Prostate gland (tissue), 2 donors: ENCODE measurements around the gene BTNL9. TPM values are rescaled to one million over a fixed set of nuclear protein-coding genes. Genes with fewer than 3 reads are reported as not detected.
"Not testable (repeated sequence)": the region's sequence is repeated elsewhere in the genome, so short reads cannot be mapped to it uniquely, and the experiment has no call there.

Experiments
- DNase-seq: peaks from one replicate; pipeline ENCODE4 v3.0.0-alpha.2; 2019; ENCODE audit warnings: low spot score
- H3K27ac ChIP-seq, 2 donors: fragments of 200-600 bp; sonication (generic); 2 replicates each; pipeline ENCODE4 v1.5.1; 2017 to 2019
- H3K27me3 ChIP-seq: fragments of 200-600 bp; sonication (generic); replicated peaks from 2 replicates; pipeline ENCODE4 v1.5.1; 2019; ENCODE audit not compliant: insufficient read depth
- H3K36me3 ChIP-seq, 2 donors: fragments of 200-600 bp; sonication (generic); 1 replicate in 1 of 2; 2 replicates in 1 of 2; pipeline versions ENCODE4 v1.5.1 to v1.8.1; 2017 to 2019
- H3K4me1 ChIP-seq: fragments of 200-600 bp; sonication (generic); replicated peaks from 2 replicates; pipeline ENCODE4 v1.5.1; 2019
- H3K4me3 ChIP-seq, 2 donors: fragments of 200-600 bp; sonication (generic); 2 replicates each; pipeline ENCODE4 v1.5.1; 2017 to 2019
- H3K9me3 ChIP-seq: fragments of 200-600 bp; sonication (generic); 2 replicates; pipeline ENCODE4 v1.5.1; 2017
- POLR2A ChIP-seq: fragments of 450-650 bp; IDR thresholded peaks from one replicate; pipeline ENCODE4 v1.6.1; 2016; ENCODE audit warnings: antibody characterized with exemption, mild to moderate bottlenecking
- POLR2AphosphoS5 ChIP-seq: sonication (generic); formaldehyde crosslinking; IDR thresholded peaks from one replicate; pipeline ENCODE4 v1.6.1; 2017; ENCODE audit warnings: antibody characterized with exemption
- WGBS: methylation state at CpG from one replicate; pipeline ENCODE4 v1.1.5; 2018; 5-methylcytosine and 5-hydroxymethylcytosine counted together
- intact Hi-C: fragments of 100-400 bp; cut with DNase I; formaldehyde crosslinking; loops from one replicate; pipeline ENCODE4 v1.14.2; 2022
- total RNA-seq, 2 donors: library from RNA; depleted of rRNA; stranded (reverse); fragments of >200 nt; gene quantifications; one replicate each; pipeline ENCODE4 v1.1.0, GENCODE V29; 2016
- TF ChIP-seq, protein P1 (sequence below), 4 experiments: fragments of 200-600 bp in 2 of 4; fragments of 450-650 bp in 2 of 4; sonication (generic) in 2 of 4; IDR thresholded peaks; 1 replicate in 3 of 4; 2 replicates in 1 of 4; pipeline ENCODE4 v1.5.1; 2016 to 2019; ENCODE audit warnings: antibody characterized with exemption in 4 of 4, mild to moderate bottlenecking in 2 of 4, moderate library complexity in 2 of 4

BTNL9 gene
- total RNA-seq, 2 donors from 2014 or later = 11.7 to 13.0 TPM

DNA sequence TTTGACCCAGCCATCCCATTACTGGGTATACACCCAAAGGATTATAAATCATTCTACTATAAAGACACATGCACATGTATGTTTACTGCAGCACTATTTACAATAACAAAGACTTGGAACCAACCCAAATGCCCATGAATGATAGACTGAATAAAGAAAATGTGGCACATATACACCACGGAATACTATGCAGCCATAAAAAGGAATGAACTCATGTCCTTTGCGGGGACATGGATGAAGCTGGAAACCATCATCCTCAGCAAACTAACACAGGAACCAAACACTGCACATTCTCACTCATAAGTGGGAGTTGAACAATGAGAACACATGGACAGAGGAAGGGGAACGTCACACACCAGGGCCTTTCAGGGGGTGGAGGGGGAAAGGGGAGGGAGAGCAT is 22.6 kb upstream of the BTNL9 start:
- H3K36me3 ChIP-seq, H3K4me1 ChIP-seq, DNase-seq, H3K4me3 ChIP-seq, H3K27ac ChIP-seq, intact Hi-C loops, H3K27me3 ChIP-seq, H3K9me3 ChIP-seq: not testable (repeated sequence)
- WGBS = 86% methylated on average over 3 of the region's 3 CpGs

GRCh38 chr5:181020688-181021087 is 19.4 kb upstream of the BTNL9 start:
- H3K27ac ChIP-seq = no peak overlapping the region
- no peaks in the 10 kb centered on the region for H3K27me3 ChIP-seq
- no peak overlapping the region for H3K4me3 ChIP-seq
- WGBS = 90% methylated on average over 3 of the region's 3 CpGs
- TF ChIP-seq, protein P1, sequence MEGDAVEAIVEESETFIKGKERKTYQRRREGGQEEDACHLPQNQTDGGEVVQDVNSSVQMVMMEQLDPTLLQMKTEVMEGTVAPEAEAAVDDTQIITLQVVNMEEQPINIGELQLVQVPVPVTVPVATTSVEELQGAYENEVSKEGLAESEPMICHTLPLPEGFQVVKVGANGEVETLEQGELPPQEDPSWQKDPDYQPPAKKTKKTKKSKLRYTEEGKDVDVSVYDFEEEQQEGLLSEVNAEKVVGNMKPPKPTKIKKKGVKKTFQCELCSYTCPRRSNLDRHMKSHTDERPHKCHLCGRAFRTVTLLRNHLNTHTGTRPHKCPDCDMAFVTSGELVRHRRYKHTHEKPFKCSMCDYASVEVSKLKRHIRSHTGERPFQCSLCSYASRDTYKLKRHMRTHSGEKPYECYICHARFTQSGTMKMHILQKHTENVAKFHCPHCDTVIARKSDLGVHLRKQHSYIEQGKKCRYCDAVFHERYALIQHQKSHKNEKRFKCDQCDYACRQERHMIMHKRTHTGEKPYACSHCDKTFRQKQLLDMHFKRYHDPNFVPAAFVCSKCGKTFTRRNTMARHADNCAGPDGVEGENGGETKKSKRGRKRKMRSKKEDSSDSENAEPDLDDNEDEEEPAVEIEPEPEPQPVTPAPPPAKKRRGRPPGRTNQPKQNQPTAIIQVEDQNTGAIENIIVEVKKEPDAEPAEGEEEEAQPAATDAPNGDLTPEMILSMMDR (IDR thresholded peaks at IDR 0.05) = no peak
- TF ChIP-seq POLR2A (no peak), POLR2AphosphoS5 (no peak)
- no peak for DNase-seq
- H3K4me1 ChIP-seq = no peaks in the 10 kb centered on the region
- intact Hi-C loops = no loop called here
- H3K36me3 ChIP-seq = no peaks in the 10 kb centered on the region
- no peaks in the 10 kb centered on the region for H3K9me3 ChIP-seq

- no peak for TF ChIP-seq POLR2AphosphoS5
- TF ChIP-seq, protein P1 (IDR thresholded peaks at IDR 0.05) = no peak
- TF ChIP-seq POLR2A = no peak
- intact Hi-C loops = no loop called here
- no peak overlapping the region for H3K4me3 ChIP-seq
- H3K4me1 ChIP-seq = no peaks in the 10 kb centered on the region
- H3K36me3 ChIP-seq = no peaks in the 10 kb centered on the region
- no peaks in the 10 kb centered on the region for H3K27me3 ChIP-seq
- no peak overlapping the region for H3K27ac ChIP-seq
- DNase-seq = no peak
- H3K9me3 ChIP-seq = no peaks in the 10 kb centered on the region
- no CpG with 5 or more reads among the region's 1 CpG for WGBS
Observed at GRCh38 chr5:181024245-181025064, 15.6 kb upstream of the BTNL9 start.

GRCh38 chr5:181027452-181028031 is 12.5 kb upstream of the BTNL9 start:
- Histone ChIP-seq H3K4me3 (no peak overlapping the region), H3K9me3 (no peaks in the 10 kb centered on the region), H3K36me3 (no peaks in the 10 kb centered on the region), H3K4me1 (no peaks in the 10 kb centered on the region), H3K27ac (no peak overlapping the region), H3K27me3 (no peaks in the 10 kb centered on the region)
- no peak for DNase-seq
- WGBS = 88% methylated on average over 11 of the region's 11 CpGs
- intact Hi-C loops = no loop called here
- TF ChIP-seq, protein P1 (IDR thresholded peaks at IDR 0.05) = no peak
- TF ChIP-seq POLR2A = no peak
- TF ChIP-seq POLR2AphosphoS5 = no peak

- TF ChIP-seq POLR2AphosphoS5 (no peak), POLR2A (no peak)
- TF ChIP-seq, protein P1 (IDR thresholded peaks at IDR 0.05) = no peak
- Histone ChIP-seq H3K4me1 (no peaks in the 10 kb centered on the region), H3K27ac (no peak overlapping the region), H3K9me3 (no peaks in the 10 kb centered on the region), H3K27me3 (no peaks in the 10 kb centered on the region), H3K4me3 (no peak overlapping the region), H3K36me3 (no peaks in the 10 kb centered on the region)
- WGBS = 79% methylated on average over 26 of the region's 26 CpGs
- intact Hi-C loops = no loop called here
- DNase-seq = no peak
Observed at GRCh38 chr5:181028032-181028819, 11.8 kb upstream of the BTNL9 start.
